HepG2 (cell line): ENCODE data around the gene TDRD9. TPM values are rescaled to one million over a fixed set of nuclear protein-coding genes. Genes with fewer than 3 reads are reported as not detected.
A peak's percentile ranks its signal among the peaks of the same experiment; 100 is the strongest.

ENCODE experiments used
- AGO2 ChIP-seq: fragments of 200-400 bp; formaldehyde crosslinking; optimal IDR thresholded peaks from 2 replicates; pipeline ENCODE3; 2017; ENCODE audit warnings: mild to moderate bottlenecking, low read depth, low read length, moderate library complexity
- AKNA ChIP-seq: sonication (generic); formaldehyde crosslinking; IDR thresholded peaks from 2 replicates; pipeline ENCODE4 v1.4.0; 2020; ENCODE audit warnings: missing genetic modification reagents, borderline replicate concordance
- HIC2 ChIP-seq: sonication (generic); formaldehyde crosslinking; IDR thresholded peaks from 2 replicates; pipeline ENCODE4 v1.9.0; 2022; ENCODE audit warnings: low read depth, missing genetic modification reagents
- HNF4A ChIP-seq: sonication (generic); formaldehyde crosslinking; IDR thresholded peaks from 2 replicates; pipeline ENCODE4 v1.4.0; 2020; ENCODE audit warnings: missing genetic modification reagents
- IKZF1 ChIP-seq: fragments of 450-650 bp; IDR thresholded peaks from 2 replicates; pipeline ENCODE4 v1.7.1; 2016
- JARID2 ChIP-seq: sonication (generic); formaldehyde crosslinking; IDR thresholded peaks from 2 replicates; pipeline ENCODE4 v1.8.1; 2023; ENCODE audit warnings: missing genetic modification reagents, inconsistent platforms; ENCODE audit not compliant: insufficient replicate concordance
- KDM5B ChIP-seq: sonication (generic); formaldehyde crosslinking; IDR thresholded peaks from 2 replicates; pipeline ENCODE4 v1.4.0; 2020; ENCODE audit warnings: missing genetic modification reagents, mild to moderate bottlenecking, borderline replicate concordance
- MLLT10 ChIP-seq: sonication (generic); formaldehyde crosslinking; IDR thresholded peaks from 2 replicates; pipeline ENCODE4 v1.4.0; 2020; ENCODE audit warnings: missing genetic modification reagents
- MYC ChIP-seq: sonication (generic); formaldehyde crosslinking; IDR thresholded peaks from 2 replicates; pipeline ENCODE4 v1.9.0; 2021; ENCODE audit warnings: missing genetic modification reagents, borderline replicate concordance
- ZBED4 ChIP-seq: sonication (generic); formaldehyde crosslinking; IDR thresholded peaks from 2 replicates; pipeline ENCODE4 v1.4.0; 2020; ENCODE audit warnings: missing genetic modification reagents, borderline replicate concordance
- ZMYM3 ChIP-seq: sonication (generic); formaldehyde crosslinking; IDR thresholded peaks from 2 replicates; pipeline ENCODE4 v1.5.1; 2020; ENCODE audit warnings: mild to moderate bottlenecking, missing genetic modification reagents
- ZNF292 ChIP-seq: sonication (generic); formaldehyde crosslinking; IDR thresholded peaks from 2 replicates; pipeline ENCODE4 v1.8.1; 2022; ENCODE audit warnings: mild to moderate bottlenecking, low read depth, missing genetic modification reagents, borderline replicate concordance
- ZNF33A ChIP-seq: sonication (generic); formaldehyde crosslinking; IDR thresholded peaks from 2 replicates; pipeline ENCODE4 v1.5.1; 2020; ENCODE audit warnings: missing genetic modification reagents, mild to moderate bottlenecking, moderate library complexity, borderline replicate concordance
- polyA plus RNA-seq, 8 experiments: library from polyadenylated mRNA; depleted of rRNA in 3 of 8; stranded (reverse) in 7 of 8; unstranded in 1 of 8; fragments of >200 nt; fragmentation: Illumina TruSeq in 4 of 8; extraction: Trizol in 4 of 8; gene quantifications; 2 replicates each; pipeline versions ENCODE4 v1.2.1 to v1.2.3, GENCODE V29; 2011 to 2016; ENCODE audit warnings: low read depth in 4 of 8, missing spikeins in 1 of 8, mixed read lengths in 1 of 8; ENCODE audit not compliant: insufficient read depth in 1 of 8
- total RNA-seq, 5 experiments: library from RNA; depleted of rRNA; stranded (reverse); fragments of >200 nt; fragmentation: Illumina TruSeq; extraction: Trizol; gene quantifications; 2 replicates each; pipeline ENCODE4 v1.2.3, GENCODE V29; 2016; ENCODE audit warnings: low read depth in 1 of 5
- TF ChIP-seq, protein P1 (sequence below): IDR thresholded peaks from 2 replicates; pipeline ENCODE4 v1.6.1; 2016
- TF ChIP-seq, protein P2 (sequence below): sonication (generic); formaldehyde crosslinking; IDR thresholded peaks from 2 replicates; pipeline ENCODE4 v1.4.0; 2020; ENCODE audit warnings: mild to moderate bottlenecking, missing genetic modification reagents, borderline replicate concordance

The TDRD9 gene
- total and polyA plus RNA-seq, 2 of the 13 experiments (the other 11 are each of a cell fraction or from before 2014, with no cell fraction given), result not detected

GRCh38 chr14:103886304-103887169 lies 41.7 kb upstream of the TDRD9 start (continued):
- no peak; the same call in 1 of the 2 replicates for TF ChIP-seq ZBED4 (CRISPR knock-in tag)
- TF ChIP-seq, protein P1, sequence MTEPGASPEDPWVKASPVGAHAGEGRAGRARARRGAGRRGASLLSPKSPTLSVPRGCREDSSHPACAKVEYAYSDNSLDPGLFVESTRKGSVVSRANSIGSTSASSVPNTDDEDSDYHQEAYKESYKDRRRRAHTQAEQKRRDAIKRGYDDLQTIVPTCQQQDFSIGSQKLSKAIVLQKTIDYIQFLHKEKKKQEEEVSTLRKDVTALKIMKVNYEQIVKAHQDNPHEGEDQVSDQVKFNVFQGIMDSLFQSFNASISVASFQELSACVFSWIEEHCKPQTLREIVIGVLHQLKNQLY (CRISPR knock-in tag), result no peak
- TF ChIP-seq ZNF292 (CRISPR knock-in tag), result peak; percentile 26; the same call in 1 of the 2 replicates
- no peak for TF ChIP-seq KDM5B (CRISPR knock-in tag)
- no peak for TF ChIP-seq HIC2
- TF ChIP-seq IKZF1, result no peak
- no peak for TF ChIP-seq AGO2
- TF ChIP-seq JARID2 (CRISPR knock-in tag), result no peak
- no peak for TF ChIP-seq AKNA (CRISPR knock-in tag)
- TF ChIP-seq, protein P2, sequence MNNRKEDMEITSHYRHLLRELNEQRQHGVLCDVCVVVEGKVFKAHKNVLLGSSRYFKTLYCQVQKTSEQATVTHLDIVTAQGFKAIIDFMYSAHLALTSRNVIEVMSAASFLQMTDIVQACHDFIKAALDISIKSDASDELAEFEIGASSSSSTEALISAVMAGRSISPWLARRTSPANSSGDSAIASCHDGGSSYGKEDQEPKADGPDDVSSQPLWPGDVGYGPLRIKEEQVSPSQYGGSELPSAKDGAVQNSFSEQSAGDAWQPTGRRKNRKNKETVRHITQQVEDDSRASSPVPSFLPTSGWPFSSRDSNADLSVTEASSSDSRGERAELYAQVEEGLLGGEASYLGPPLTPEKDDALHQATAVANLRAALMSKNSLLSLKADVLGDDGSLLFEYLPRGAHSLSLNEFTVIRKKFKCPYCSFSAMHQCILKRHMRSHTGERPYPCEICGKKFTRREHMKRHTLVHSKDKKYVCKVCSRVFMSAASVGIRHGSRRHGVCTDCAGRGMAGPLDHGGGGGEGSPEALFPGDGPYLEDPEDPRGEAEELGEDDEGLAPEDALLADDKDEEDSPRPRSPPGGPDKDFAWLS (CRISPR knock-in tag), result no peak
- peak; percentile 73 for TF ChIP-seq HNF4A
- TF ChIP-seq ZMYM3 (CRISPR knock-in tag), result peak; percentile 45
- TF ChIP-seq MLLT10, result no peak
- TF ChIP-seq MYC, result no peak
- TF ChIP-seq ZNF33A (CRISPR knock-in tag), result no peak
